Esophagus (tissue), 2 donors: Measurements from ENCODE around the gene GIMAP6. TPM values are rescaled to one million over a fixed set of nuclear protein-coding genes. Genes with fewer than 3 reads are reported as not detected.
"Not testable (repeated sequence)": the region's sequence is repeated elsewhere in the genome, so short reads cannot be mapped to it uniquely, and the experiment has no call there.

Experiments
- H3K27ac ChIP-seq, 2 donors: one replicate each; pipeline ENCODE4 v1.5.1; 2013; ENCODE audit warnings: low read depth in 2 of 2, mild to moderate bottlenecking in 2 of 2, inconsistent platforms in 1 of 2, low read length in 1 of 2, moderate library complexity in 1 of 2
- H3K27me3 ChIP-seq, 2 donors: one replicate each; pipeline ENCODE4 v1.6.1; 2013; ENCODE audit warnings: low read length in 2 of 2, control low read depth in 1 of 2, mild to moderate bottlenecking in 1 of 2; ENCODE audit not compliant: insufficient read depth in 2 of 2, control insufficient read depth in 1 of 2
- H3K36me3 ChIP-seq, 2 donors: one replicate each; pipeline ENCODE4 v1.6.1; 2013; ENCODE audit warnings: low read length in 1 of 2; ENCODE audit not compliant: control insufficient read depth in 2 of 2, insufficient read depth in 2 of 2
- H3K4me1 ChIP-seq, 2 donors: one replicate each; pipeline ENCODE4 v1.6.1; 2013; ENCODE audit warnings: low read length in 1 of 2; ENCODE audit not compliant: control insufficient read depth in 2 of 2, insufficient read depth in 2 of 2
- H3K4me3 ChIP-seq, 2 donors: one replicate each; pipeline ENCODE4 v1.5.1; 2013; ENCODE audit warnings: low read length in 2 of 2, mild to moderate bottlenecking in 2 of 2, low read depth in 1 of 2, moderate library complexity in 1 of 2
- H3K9me3 ChIP-seq, 2 donors: one replicate each; pipeline ENCODE4 v1.6.1; 2013; ENCODE audit warnings: mild to moderate bottlenecking in 2 of 2, low read depth in 1 of 2, low read length in 1 of 2, moderate library complexity in 1 of 2; ENCODE audit not compliant: control insufficient read depth in 2 of 2, insufficient read depth in 1 of 2
- WGBS, 2 donors: extraction: QIAGEN DNeasy Blood & Tissue Kit; methylation state at CpG; one replicate each; pipeline ENCODE4 v1.1.7; 2013; 5-methylcytosine and 5-hydroxymethylcytosine counted together
- polyA plus RNA-seq, 2 donors: library from polyadenylated mRNA; stranded (reverse); fragments of 200-250 nt; gene quantifications; one replicate each; pipeline ENCODE4 v1.2.3, GENCODE V29; 2013
- donor health status: healthy with polysubstance abuse.
- donor health status: Bipolar disorder and iron deficiency.

GIMAP6 gene
- polyA plus RNA-seq, 2 donors = 2.7 to 2.8 TPM

GRCh38 chr7:150621376-150621775 is 10.8 kb downstream of the GIMAP6 start:
- 47 to 50% methylated on average over 1 of the region's 1 CpG for WGBS, 2 donors
- Histone ChIP-seq H3K27me3 (no peaks in the 10 kb centered on the region), H3K36me3 (no peaks in the 10 kb centered on the region), H3K4me1 (no peaks in the 10 kb centered on the region), H3K4me3 (no peak overlapping the region), H3K27ac (no peak overlapping the region), H3K9me3 (no peaks in the 10 kb centered on the region)

GRCh38 chr7:150620617-150621371 is 11.4 kb downstream of the GIMAP6 start:
- no peaks in the 10 kb centered on the region for H3K9me3 ChIP-seq
- no peaks in the 10 kb centered on the region for H3K36me3 ChIP-seq
- 63 to 67% methylated on average over 3 of the region's 3 CpGs for WGBS, 2 donors
- H3K4me3 ChIP-seq = no peak overlapping the region
- H3K27ac ChIP-seq = peak overlapping the region in 1 of 2 donors; percentile 3
- no peaks in the 10 kb centered on the region for H3K27me3 ChIP-seq
- no peaks in the 10 kb centered on the region for H3K4me1 ChIP-seq

- WGBS, 2 donors = 78 to 82% methylated on average over 3 of the region's 3 CpGs
- Histone ChIP-seq H3K27me3 (no peaks in the 10 kb centered on the region), H3K36me3 (no peaks in the 10 kb centered on the region), H3K4me3 (no peak overlapping the region), H3K9me3 (no peaks in the 10 kb centered on the region), H3K27ac (no peak overlapping the region), H3K4me1 (no peaks in the 10 kb centered on the region)
Observed at GRCh38 chr7:150620061-150620460, 12.1 kb downstream of the GIMAP6 start.

GRCh38 chr7:150615221-150615755 is 16.9 kb downstream of the GIMAP6 start:
- not testable (repeated sequence) for H3K27me3 ChIP-seq, H3K36me3 ChIP-seq, H3K9me3 ChIP-seq, H3K4me3 ChIP-seq, H3K4me1 ChIP-seq, H3K27ac ChIP-seq
- 71 to 77% methylated on average over 5 of the region's 5 CpGs for WGBS, 2 donors

- not testable (repeated sequence) for H3K27me3 ChIP-seq, H3K36me3 ChIP-seq, H3K27ac ChIP-seq, H3K4me3 ChIP-seq, H3K4me1 ChIP-seq, H3K9me3 ChIP-seq
- WGBS, 2 donors = 54 to 71% methylated on average over 1 of the region's 1 CpG
Observed at GRCh38 chr7:150614426-150614825, 17.8 kb downstream of the GIMAP6 start.

- Histone ChIP-seq H3K27me3 (no peaks in the 10 kb centered on the region), H3K4me1 (no peaks in the 10 kb centered on the region), H3K27ac (no peak overlapping the region), H3K4me3 (no peak overlapping the region), H3K36me3 (no peaks in the 10 kb centered on the region), H3K9me3 (no peaks in the 10 kb centered on the region)
- WGBS, 2 donors = 32 to 49% methylated on average over 1 of the region's 1 CpG
Observed at GRCh38 chr7:150613880-150614279, 18.3 kb downstream of the GIMAP6 start.

GRCh38 chr7:150612925-150613324 is 19.3 kb downstream of the GIMAP6 start:
- 59 to 86% methylated on average over 3 of the region's 3 CpGs for WGBS, 2 donors
- Histone ChIP-seq H3K36me3 (no peaks in the 10 kb centered on the region), H3K27me3 (no peaks in the 10 kb centered on the region), H3K4me1 (no peaks in the 10 kb centered on the region), H3K27ac (no peak overlapping the region), H3K9me3 (no peaks in the 10 kb centered on the region), H3K4me3 (no peak overlapping the region)

- no peaks in the 10 kb centered on the region for H3K36me3 ChIP-seq
- H3K4me3 ChIP-seq = no peak overlapping the region
- H3K9me3 ChIP-seq = peaks cover 0 to 4% of the 10 kb centered on the region in 2 donors
- no peaks in the 10 kb centered on the region for H3K4me1 ChIP-seq
- 70 to 73% methylated on average over 1 of the region's 1 CpG for WGBS, 2 donors
- H3K27me3 ChIP-seq = no peaks in the 10 kb centered on the region
- no peak overlapping the region for H3K27ac ChIP-seq
Observed at GRCh38 chr7:150610233-150610632, 22.0 kb downstream of the GIMAP6 start.

- H3K4me1 ChIP-seq, H3K27ac ChIP-seq, H3K4me3 ChIP-seq, H3K36me3 ChIP-seq, H3K27me3 ChIP-seq, H3K9me3 ChIP-seq: not testable (repeated sequence)
- 66 to 70% methylated on average over 2 of the region's 2 CpGs for WGBS, 2 donors
Observed at GRCh38 chr7:150603600-150603999, 28.6 kb downstream of the GIMAP6 start.

GRCh38 chr7:150595361-150595760 is 36.8 kb downstream of the GIMAP6 start:
- H3K4me3 ChIP-seq = no peak overlapping the region
- peaks cover 5 to 6% of the 10 kb centered on the region in 2 donors for H3K9me3 ChIP-seq
- H3K4me1 ChIP-seq = no peaks in the 10 kb centered on the region
- H3K27me3 ChIP-seq = no peaks in the 10 kb centered on the region
- H3K36me3 ChIP-seq = no peaks in the 10 kb centered on the region
- no peak overlapping the region for H3K27ac ChIP-seq
- WGBS, 2 donors = 82 to 86% methylated on average over 2 of the region's 2 CpGs
